HepG2 (cell line): Measurements from ENCODE around the gene C2orf15. TPM values are rescaled to one million over a fixed set of nuclear protein-coding genes. Genes with fewer than 3 reads are reported as not detected.

Experiments used
- EEA1 ChIP-seq: sonication (generic); formaldehyde crosslinking; IDR thresholded peaks from 2 replicates; pipeline ENCODE4 v1.5.1; 2020; ENCODE audit warnings: mild to moderate bottlenecking, missing genetic modification reagents, borderline replicate concordance
- FOSL1 ChIP-seq: sonication (generic); formaldehyde crosslinking; IDR thresholded peaks from 2 replicates; pipeline ENCODE4 v1.9.0; 2021; ENCODE audit warnings: missing genetic modification reagents, borderline replicate concordance
- FOXP1 ChIP-seq, 2 experiments: fragments of 450-650 bp in 1 of 2; IDR thresholded peaks; 2 replicates each; pipeline ENCODE4 v1.6.1; 2017 to 2018; ENCODE audit warnings: antibody characterized with exemption in 1 of 2
- IKZF4 ChIP-seq: sonication (generic); formaldehyde crosslinking; IDR thresholded peaks from 2 replicates; pipeline ENCODE4 v1.5.1; 2020; ENCODE audit warnings: borderline replicate concordance, mild to moderate bottlenecking, low read depth, missing genetic modification reagents; ENCODE audit errors: not compliant biosample characterization
- IRF9 ChIP-seq: sonication (generic); formaldehyde crosslinking; IDR thresholded peaks from 2 replicates; pipeline ENCODE4 v1.8.0; 2022; ENCODE audit warnings: missing genetic modification reagents, mild to moderate bottlenecking, borderline replicate concordance
- JUNB ChIP-seq: sonication (generic); formaldehyde crosslinking; IDR thresholded peaks from 2 replicates; pipeline ENCODE4 v1.8.0; 2022; ENCODE audit warnings: missing genetic modification reagents, mild to moderate bottlenecking, borderline replicate concordance
- KAT7 ChIP-seq: IDR thresholded peaks from 2 replicates; pipeline ENCODE4 v1.6.1; 2018; ENCODE audit warnings: borderline replicate concordance, missing compliant biosample characterization
- MTF1 ChIP-seq: sonication (generic); formaldehyde crosslinking; IDR thresholded peaks from 2 replicates; pipeline ENCODE4 v1.5.0; 2020; ENCODE audit warnings: missing genetic modification reagents
- SP2 ChIP-seq: sonication (generic); formaldehyde crosslinking; IDR thresholded peaks from 2 replicates; pipeline ENCODE4 v1.5.1; 2020; ENCODE audit warnings: mild to moderate bottlenecking, missing genetic modification reagents
- TBX2 ChIP-seq: sonication (generic); formaldehyde crosslinking; IDR thresholded peaks from 2 replicates; pipeline ENCODE4 v1.5.0; 2020; ENCODE audit warnings: missing genetic modification reagents, mild to moderate bottlenecking, borderline replicate concordance
- XBP1 ChIP-seq: sonication (generic); formaldehyde crosslinking; IDR thresholded peaks from 2 replicates; pipeline ENCODE4 v1.5.0; 2020; ENCODE audit warnings: missing genetic modification reagents
- ZNF687 ChIP-seq: sonication (generic); formaldehyde crosslinking; IDR thresholded peaks from 2 replicates; pipeline ENCODE4 v1.5.1; 2020; ENCODE audit warnings: mild to moderate bottlenecking, missing genetic modification reagents, moderate library complexity
- ZNF766 ChIP-seq: sonication (generic); formaldehyde crosslinking; IDR thresholded peaks from 2 replicates; pipeline ENCODE4 v1.5.0; 2020; ENCODE audit warnings: missing genetic modification reagents, borderline replicate concordance
- ZNF782 ChIP-seq: sonication (generic); formaldehyde crosslinking; IDR thresholded peaks from 2 replicates; pipeline ENCODE4 v1.4.0; 2020; ENCODE audit warnings: missing genetic modification reagents, mild to moderate bottlenecking, borderline replicate concordance
- ZSCAN25 ChIP-seq: sonication (generic); formaldehyde crosslinking; IDR thresholded peaks from 2 replicates; pipeline ENCODE4 v1.8.0; 2022; ENCODE audit warnings: mild to moderate bottlenecking, missing genetic modification reagents
- polyA plus RNA-seq, 8 experiments: library from polyadenylated mRNA; depleted of rRNA in 3 of 8; stranded (reverse) in 7 of 8; unstranded in 1 of 8; fragments of >200 nt; fragmentation: Illumina TruSeq in 4 of 8; extraction: Trizol in 4 of 8; gene quantifications; 2 replicates each; pipeline versions ENCODE4 v1.2.1 to v1.2.3, GENCODE V29; 2011 to 2016; ENCODE audit warnings: low read depth in 4 of 8, missing spikeins in 1 of 8, mixed read lengths in 1 of 8; ENCODE audit not compliant: insufficient read depth in 1 of 8
- total RNA-seq, 5 experiments: library from RNA; depleted of rRNA; stranded (reverse); fragments of >200 nt; fragmentation: Illumina TruSeq; extraction: Trizol; gene quantifications; 2 replicates each; pipeline ENCODE4 v1.2.3, GENCODE V29; 2016; ENCODE audit warnings: low read depth in 1 of 5
- TF ChIP-seq, protein P1 (sequence below): sonication (generic); formaldehyde crosslinking; IDR thresholded peaks from 2 replicates; pipeline ENCODE4 v1.5.1; 2020; ENCODE audit warnings: mild to moderate bottlenecking, moderate library complexity, missing genetic modification reagents
- TF ChIP-seq, protein P2 (sequence below): sonication (generic); formaldehyde crosslinking; IDR thresholded peaks from 2 replicates; pipeline ENCODE4 v1.5.0; 2020; ENCODE audit warnings: missing genetic modification reagents
- TF ChIP-seq, protein P3 (sequence below): sonication (generic); formaldehyde crosslinking; IDR thresholded peaks from 2 replicates; pipeline ENCODE4 v1.8.0; 2023; ENCODE audit warnings: mild to moderate bottlenecking, missing genetic modification reagents
- TF ChIP-seq, protein P4 (sequence below): sonication (generic); formaldehyde crosslinking; IDR thresholded peaks from 2 replicates; pipeline ENCODE4 v1.4.0; 2020; ENCODE audit warnings: mild to moderate bottlenecking, missing genetic modification reagents

The C2orf15 gene
- total and polyA plus RNA-seq, 2 of the 13 experiments (the other 11 are each of a cell fraction or from before 2014, with no cell fraction given) = 5.5 to 8.3 TPM

DNA sequence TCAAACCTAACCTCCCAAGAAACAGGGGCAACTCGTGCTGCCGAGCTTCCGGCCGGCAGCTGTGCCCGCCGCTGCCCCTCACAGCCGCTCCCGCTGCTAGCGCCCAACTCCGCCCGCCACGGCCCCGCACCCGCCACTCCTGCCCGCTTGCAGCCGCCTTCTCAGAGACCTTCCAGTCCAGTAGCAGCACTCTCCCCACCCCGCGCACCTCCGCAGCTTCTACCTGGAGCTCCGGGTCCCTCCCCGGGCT is 722 bp upstream of the C2orf15 start (continued):
- TF ChIP-seq KAT7 (CRISPR knock-in tag) (peak; percentile 98; the same call in 1 of the 2 replicates), ZNF766 (CRISPR knock-in tag) (peak; percentile 78; the same call in 1 of the 2 replicates), FOXP1 (IDR thresholded peaks at IDR 0.05) (no peak), FOXP1 (CRISPR knock-in tag; IDR thresholded peaks at IDR 0.05) (no peak), XBP1 (CRISPR knock-in tag) (no peak), SP2 (no peak), IKZF4 (CRISPR knock-in tag) (peak; percentile 76), TBX2 (peak; percentile 69), JUNB (CRISPR knock-in tag) (no peak), IRF9 (CRISPR knock-in tag) (peak; percentile 90), FOSL1 (CRISPR knock-in tag) (0 out of 2 replicates have a peak, but pooled peaks have one; percentile 36), ZNF782 (CRISPR knock-in tag) (peak; percentile 91), ZNF687 (CRISPR knock-in tag) (peak; percentile 80; the same call in 1 of the 2 replicates), MTF1 (CRISPR knock-in tag) (peak; percentile 74; the same call in 1 of the 2 replicates), EEA1 (CRISPR knock-in tag) (peak; percentile 25; the same call in 1 of the 2 replicates), ZSCAN25 (peak; percentile 71)
- TF ChIP-seq, protein P1, sequence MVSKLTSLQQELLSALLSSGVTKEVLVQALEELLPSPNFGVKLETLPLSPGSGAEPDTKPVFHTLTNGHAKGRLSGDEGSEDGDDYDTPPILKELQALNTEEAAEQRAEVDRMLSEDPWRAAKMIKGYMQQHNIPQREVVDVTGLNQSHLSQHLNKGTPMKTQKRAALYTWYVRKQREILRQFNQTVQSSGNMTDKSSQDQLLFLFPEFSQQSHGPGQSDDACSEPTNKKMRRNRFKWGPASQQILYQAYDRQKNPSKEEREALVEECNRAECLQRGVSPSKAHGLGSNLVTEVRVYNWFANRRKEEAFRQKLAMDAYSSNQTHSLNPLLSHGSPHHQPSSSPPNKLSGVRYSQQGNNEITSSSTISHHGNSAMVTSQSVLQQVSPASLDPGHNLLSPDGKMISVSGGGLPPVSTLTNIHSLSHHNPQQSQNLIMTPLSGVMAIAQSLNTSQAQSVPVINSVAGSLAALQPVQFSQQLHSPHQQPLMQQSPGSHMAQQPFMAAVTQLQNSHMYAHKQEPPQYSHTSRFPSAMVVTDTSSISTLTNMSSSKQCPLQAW (CRISPR knock-in tag) = no peak
- TF ChIP-seq, protein P2, sequence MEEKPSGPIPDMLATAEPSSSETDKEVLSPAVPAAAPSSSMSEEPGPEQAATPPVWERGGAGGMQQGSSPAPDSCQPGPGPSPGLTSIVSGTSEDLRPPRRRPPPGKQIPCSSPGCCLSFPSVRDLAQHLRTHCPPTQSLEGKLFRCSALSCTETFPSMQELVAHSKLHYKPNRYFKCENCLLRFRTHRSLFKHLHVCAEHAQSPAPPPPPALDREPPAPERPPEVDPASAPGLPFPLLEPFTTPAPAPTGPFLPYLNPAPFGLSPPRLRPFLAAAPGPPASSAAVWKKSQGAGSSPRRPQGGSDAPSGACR = peak; percentile 47; the same call in 1 of the 2 replicates
- TF ChIP-seq, protein P3, sequence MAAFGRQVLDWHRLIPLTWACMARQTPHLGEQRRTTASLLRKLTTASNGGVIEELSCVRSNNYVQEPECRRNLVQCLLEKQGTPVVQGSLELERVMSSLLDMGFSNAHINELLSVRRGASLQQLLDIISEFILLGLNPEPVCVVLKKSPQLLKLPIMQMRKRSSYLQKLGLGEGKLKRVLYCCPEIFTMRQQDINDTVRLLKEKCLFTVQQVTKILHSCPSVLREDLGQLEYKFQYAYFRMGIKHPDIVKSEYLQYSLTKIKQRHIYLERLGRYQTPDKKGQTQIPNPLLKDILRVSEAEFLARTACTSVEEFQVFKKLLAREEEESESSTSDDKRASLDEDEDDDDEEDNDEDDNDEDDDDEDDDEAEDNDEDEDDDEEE = peak; percentile 61
- TF ChIP-seq, protein P4, sequence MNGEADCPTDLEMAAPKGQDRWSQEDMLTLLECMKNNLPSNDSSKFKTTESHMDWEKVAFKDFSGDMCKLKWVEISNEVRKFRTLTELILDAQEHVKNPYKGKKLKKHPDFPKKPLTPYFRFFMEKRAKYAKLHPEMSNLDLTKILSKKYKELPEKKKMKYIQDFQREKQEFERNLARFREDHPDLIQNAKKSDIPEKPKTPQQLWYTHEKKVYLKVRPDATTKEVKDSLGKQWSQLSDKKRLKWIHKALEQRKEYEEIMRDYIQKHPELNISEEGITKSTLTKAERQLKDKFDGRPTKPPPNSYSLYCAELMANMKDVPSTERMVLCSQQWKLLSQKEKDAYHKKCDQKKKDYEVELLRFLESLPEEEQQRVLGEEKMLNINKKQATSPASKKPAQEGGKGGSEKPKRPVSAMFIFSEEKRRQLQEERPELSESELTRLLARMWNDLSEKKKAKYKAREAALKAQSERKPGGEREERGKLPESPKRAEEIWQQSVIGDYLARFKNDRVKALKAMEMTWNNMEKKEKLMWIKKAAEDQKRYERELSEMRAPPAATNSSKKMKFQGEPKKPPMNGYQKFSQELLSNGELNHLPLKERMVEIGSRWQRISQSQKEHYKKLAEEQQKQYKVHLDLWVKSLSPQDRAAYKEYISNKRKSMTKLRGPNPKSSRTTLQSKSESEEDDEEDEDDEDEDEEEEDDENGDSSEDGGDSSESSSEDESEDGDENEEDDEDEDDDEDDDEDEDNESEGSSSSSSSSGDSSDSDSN (CRISPR knock-in tag) = peak; percentile 99
